Activated CD4-positive, CD25-positive, alpha-beta regulatory T cell (primary cell): Measurements from ENCODE around the gene NHSL2.

ENCODE experiments used
- DNase-seq, 4 experiments: peaks; one replicate each; lab custom pipeline; 2025; lab: John Stamatoyannopoulos, UW

NHSL2 gene

GRCh38 chrX:71990518-71990917 is 79.9 kb downstream of the NHSL2 start:
- no peak for DNase-seq

- DNase-seq = no peak
These were observed 80.5 kb downstream of the NHSL2 start for GRCh38 chrX:71991164-71991563.

- no peak for DNase-seq
These were observed 82.1 kb downstream of the NHSL2 start for GRCh38 chrX:71992711-71993110.

GRCh38 chrX:71993371-71993770 is 82.7 kb downstream of the NHSL2 start:
- no peak for DNase-seq

- DNase-seq = no peak
These were observed 84.0 kb downstream of the NHSL2 start for GRCh38 chrX:71994601-71995000.

GRCh38 chrX:71995122-71995521 is 84.5 kb downstream of the NHSL2 start:
- no peak for DNase-seq

GRCh38 chrX:71996136-71996535 is 85.5 kb downstream of the NHSL2 start:
- no peak for DNase-seq

GRCh38 chrX:71996826-71997225 is 86.2 kb downstream of the NHSL2 start:
- DNase-seq = no peak

- no peak for DNase-seq
These were observed 86.7 kb downstream of the NHSL2 start for GRCh38 chrX:71997320-71997719.

- peak in 1 of 4 experiments; percentile 2 for DNase-seq
These were observed 88.3 kb downstream of the NHSL2 start for GRCh38 chrX:71998836-71999509.

GRCh38 chrX:71999535-71999934 is 88.9 kb downstream of the NHSL2 start:
- no peak for DNase-seq

- no peak for DNase-seq
These were observed 90.8 kb downstream of the NHSL2 start for GRCh38 chrX:72001471-72001870.

GRCh38 chrX:72001906-72002305 is 91.3 kb downstream of the NHSL2 start:
- DNase-seq = no peak

GRCh38 chrX:72002875-72003274 is 92.2 kb downstream of the NHSL2 start:
- DNase-seq = no peak

GRCh38 chrX:72003811-72004750 is 93.4 kb downstream of the NHSL2 start:
- no peak for DNase-seq

GRCh38 chrX:72005046-72005445 is 94.4 kb downstream of the NHSL2 start:
- DNase-seq = no peak

GRCh38 chrX:72006461-72006860 is 95.8 kb downstream of the NHSL2 start:
- no peak for DNase-seq

- no peak for DNase-seq
These were observed 99.1 kb downstream of the NHSL2 start for GRCh38 chrX:72009731-72010130.

GRCh38 chrX:72011734-72012133 is 101.1 kb downstream of the NHSL2 start:
- no peak for DNase-seq

GRCh38 chrX:72015383-72015782 is 104.7 kb downstream of the NHSL2 start:
- no peak for DNase-seq

GRCh38 chrX:72016881-72017783 is 106.5 kb downstream of the NHSL2 start:
- no peak for DNase-seq
